CD4-positive, alpha-beta T cell (primary cell): ENCODE data around the gene ERGIC2. TPM values are rescaled to one million over a fixed set of nuclear protein-coding genes. Genes with fewer than 3 reads are reported as not detected.

Experiments used
- ATAC-seq: fragments of 200-7000 bp; cut with Tn5 transposase; one replicate; pipeline ENCODE4 v1.10.0; 2022; ENCODE audit warnings: mild to moderate bottlenecking; ENCODE audit not compliant: poor library complexity
- CTCF ChIA-PET: fragments of 350-600 bp; sonication (Branson Sonifier 250); formaldehyde crosslinking; loops from one replicate; lab custom pipeline; 2021; ENCODE audit warnings: antibody characterized with exemption, inconsistent platforms; lab: Charles Lee
- POLR2A ChIA-PET: fragments of 350-600 bp; sonication (Branson Sonifier 250); formaldehyde crosslinking; loops from one replicate; lab custom pipeline; 2021; ENCODE audit warnings: antibody characterized with exemption, inconsistent platforms; lab: Charles Lee
- DNase-seq, 14 experiments: peaks; one replicate each; pipeline ENCODE4 v3.0.0-alpha.2; 2013 to 2020; ENCODE audit warnings: mixed read lengths in 2 of 14
- H3K27ac ChIP-seq, 2 donors: one replicate each; pipeline versions ENCODE4 v1.5.1 to v1.7.0; 2013; ENCODE audit warnings: low read length in 2 of 2, low read depth in 1 of 2, mild to moderate bottlenecking in 1 of 2
- H3K27me3 ChIP-seq, 2 experiments: 1 replicate in 1 of 2; 2 replicates in 1 of 2; pipeline versions ENCODE4 v1.6.1 to v1.7.0; 2013; ENCODE audit warnings: low read length in 2 of 2, control low read depth in 1 of 2, mild to moderate bottlenecking in 1 of 2, moderate library complexity in 1 of 2; ENCODE audit not compliant: insufficient read depth in 2 of 2, control insufficient read depth in 1 of 2
- H3K36me3 ChIP-seq: one replicate; pipeline ENCODE4 v1.6.1; 2013; ENCODE audit warnings: low read length, control low read depth; ENCODE audit not compliant: insufficient read depth
- H3K4me1 ChIP-seq: one replicate; pipeline ENCODE4 v1.6.1; 2013; ENCODE audit warnings: low read length, control low read depth; ENCODE audit not compliant: insufficient read depth
- H3K4me3 ChIP-seq: one replicate; pipeline ENCODE4 v1.5.1; 2013; ENCODE audit warnings: mild to moderate bottlenecking, low read length, moderate library complexity
- H3K9me3 ChIP-seq, 2 experiments: 1 replicate in 1 of 2; 2 replicates in 1 of 2; pipeline versions ENCODE4 v1.6.1 to v1.7.0; 2013; ENCODE audit warnings: low read length in 2 of 2, mild to moderate bottlenecking in 2 of 2, control low read depth in 1 of 2, moderate library complexity in 1 of 2; ENCODE audit not compliant: control insufficient read depth in 1 of 2, insufficient read depth in 1 of 2
- H3K27ac Mint-ChIP-seq: one replicate; pipeline ENCODE4 v1.8.0; 2020; ENCODE audit warnings: mixed read lengths
- H3K27me3 Mint-ChIP-seq: one replicate; pipeline ENCODE4 v1.8.0; 2021; ENCODE audit warnings: mixed read lengths
- H3K36me3 Mint-ChIP-seq: one replicate; pipeline ENCODE4 v1.8.0; 2021; ENCODE audit warnings: low read depth, mixed read lengths
- H3K4me1 Mint-ChIP-seq: one replicate; pipeline ENCODE4 v1.8.0; 2021; ENCODE audit warnings: low read depth, mixed read lengths
- H3K4me3 Mint-ChIP-seq: one replicate; pipeline ENCODE4 v1.8.0; 2020; ENCODE audit warnings: mild to moderate bottlenecking, mixed read lengths
- H3K9me3 Mint-ChIP-seq: one replicate; pipeline ENCODE4 v1.8.0; 2020; ENCODE audit warnings: mixed read lengths
- CTCF ChIP-seq: fragments of 200-600 bp; IDR thresholded peaks from one replicate; pipeline ENCODE4 v1.8.0; 2022; ENCODE audit warnings: antibody characterized with exemption, mild to moderate bottlenecking
- intact Hi-C, 2 experiments: fragments of 100-400 bp; cut with DNase I in 1 of 2; cut with micrococcal nuclease in 1 of 2; formaldehyde crosslinking; loops; one replicate each; pipeline versions ENCODE4 v1.15.1 to v1.9.0; 2023 to 2025; cut with DNase I, micrococcal nuclease
- total RNA-seq, 174 experiments: library from RNA in 2 of 174; stranded (reverse) in 2 of 174; gene quantifications; one replicate each; pipeline ENCODE4 v1.2.3 and lab custom pipeline; 2021 to 2026

The ERGIC2 gene
- total RNA-seq, 2 experiments from 2014 or later, result 29.4 to 32.1 TPM

DNA sequence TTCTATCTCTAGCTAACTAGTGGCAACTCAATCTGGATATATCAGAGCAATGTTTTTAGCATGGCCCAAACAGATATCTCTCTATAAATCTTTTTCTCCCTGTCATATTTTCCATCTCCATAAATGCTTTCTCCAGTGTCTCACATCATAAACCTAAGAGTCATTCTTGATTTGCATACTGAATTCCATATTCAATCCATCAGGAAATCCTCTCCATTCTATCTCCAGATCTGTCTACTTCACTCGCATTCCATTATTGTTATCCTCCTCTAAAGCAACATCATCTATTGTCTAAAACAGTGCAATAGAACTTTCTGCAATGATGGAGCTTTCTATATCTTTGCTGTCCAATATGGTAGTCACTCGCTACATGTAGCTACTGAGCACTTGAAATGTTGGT, 45.5 kb upstream of the ERGIC2 start:
- Histone ChIP-seq H3K36me3 (no peaks in the 10 kb centered on the region), H3K27me3 (no peaks in the 10 kb centered on the region), H3K9me3 (no peaks in the 10 kb centered on the region), H3K4me3 (no peak overlapping the region), H3K27ac (no peak overlapping the region), H3K4me1 (no peaks in the 10 kb centered on the region)
- no peaks in the 10 kb centered on the region for H3K36me3 Mint-ChIP-seq
- H3K4me1 Mint-ChIP-seq, result no peaks in the 10 kb centered on the region
- no peak overlapping the region for H3K27ac Mint-ChIP-seq
- no peaks in the 10 kb centered on the region for H3K9me3 Mint-ChIP-seq
- H3K27me3 Mint-ChIP-seq, result peaks cover 25% of the 10 kb centered on the region
- ChIA-PET POLR2A (interaction anchor here (1.0 kb wide), 1 partner anchor 45 kb away, joined by 3 read pairs; the partner anchor contains the start of gene ERGIC2), CTCF (interaction anchor here (1.7 kb wide), 1 partner anchor 46 kb away, joined by 4 read pairs; the partner anchor contains the start of gene ERGIC2)
- ATAC-seq (no peak), DNase-seq (no peak)
- H3K4me3 Mint-ChIP-seq, result no peak overlapping the region
- intact Hi-C loops, result loop anchor here in 1 of 2 experiments (5.0 to 10.0 kb wide), 3 partner anchors 44 to 342 kb away; partner anchors contain the start of gene ERGIC2
- no peak for TF ChIP-seq CTCF

DNA sequence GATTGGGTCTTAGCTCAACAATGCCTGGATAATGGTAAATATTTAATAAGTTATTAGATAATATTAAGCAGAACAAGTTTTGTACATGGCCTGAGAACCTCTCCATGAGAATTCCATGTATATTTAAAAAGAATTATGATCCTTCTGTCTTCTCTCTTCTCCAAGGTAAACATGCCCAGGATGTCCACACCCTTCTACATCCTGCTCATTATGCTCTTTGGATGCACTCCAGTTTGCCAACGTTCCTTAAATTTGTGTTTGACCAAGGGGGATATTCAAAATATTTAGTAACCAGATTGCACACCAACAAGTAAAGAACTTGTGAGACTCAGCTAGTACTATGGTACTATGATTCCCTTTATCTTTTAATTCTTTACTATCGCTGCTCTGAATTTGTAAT, 44.8 kb upstream of the ERGIC2 start:
- ChIA-PET POLR2A (interaction anchor here (1.0 kb wide), 1 partner anchor 45 kb away, joined by 3 read pairs; the partner anchor contains the start of gene ERGIC2), CTCF (no interaction called here)
- no peaks in the 10 kb centered on the region for H3K9me3 Mint-ChIP-seq
- no peak overlapping the region for H3K27ac Mint-ChIP-seq
- H3K36me3 Mint-ChIP-seq, result no peaks in the 10 kb centered on the region
- no peak for DNase-seq
- no peak overlapping the region for H3K27ac ChIP-seq
- H3K4me3 ChIP-seq, result no peak overlapping the region
- H3K27me3 ChIP-seq, result no peaks in the 10 kb centered on the region
- no peak overlapping the region for H3K4me3 Mint-ChIP-seq
- no peak for ATAC-seq
- H3K4me1 Mint-ChIP-seq, result no peaks in the 10 kb centered on the region
- TF ChIP-seq CTCF, result no peak
- peaks cover 25% of the 10 kb centered on the region for H3K27me3 Mint-ChIP-seq
- no peaks in the 10 kb centered on the region for H3K9me3 ChIP-seq
- intact Hi-C loops, result loop anchor here in 1 of 2 experiments (5.0 to 10.0 kb wide), 3 partner anchors 43 to 341 kb away; partner anchors contain the start of gene ERGIC2
- H3K4me1 ChIP-seq, result no peaks in the 10 kb centered on the region
- no peaks in the 10 kb centered on the region for H3K36me3 ChIP-seq

DNA sequence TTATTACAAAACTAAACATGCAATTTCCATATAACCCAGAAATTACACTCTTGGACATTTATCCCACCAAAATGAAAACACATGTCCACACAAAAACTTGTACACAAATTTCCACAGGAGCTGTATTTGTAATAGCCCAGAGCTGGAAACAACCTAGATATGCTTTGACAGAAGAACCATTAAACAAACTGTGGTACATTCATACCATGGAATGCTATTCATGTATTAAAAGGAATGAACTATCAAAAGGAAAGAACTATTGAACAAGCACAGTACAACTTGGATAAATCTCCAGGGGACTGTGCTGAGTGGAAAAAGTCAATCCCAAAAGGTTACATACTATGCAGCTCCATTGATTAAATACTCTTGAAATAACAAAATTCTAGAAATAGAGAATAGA, 35.8 kb upstream of the ERGIC2 start:
- Mint-ChIP-seq H3K27ac (no peak overlapping the region), H3K36me3 (no peaks in the 10 kb centered on the region), H3K4me3 (no peak overlapping the region), H3K27me3 (peaks cover 53% of the 10 kb centered on the region), H3K9me3 (peaks cover 3% of the 10 kb centered on the region), H3K4me1 (no peaks in the 10 kb centered on the region)
- no peak for DNase-seq
- Histone ChIP-seq H3K4me1 (no peaks in the 10 kb centered on the region), H3K27me3 (peaks cover 0 to 14% of the 10 kb centered on the region in 2 experiments), H3K27ac (no peak overlapping the region), H3K9me3 (no peaks in the 10 kb centered on the region), H3K36me3 (no peaks in the 10 kb centered on the region), H3K4me3 (no peak overlapping the region)
- no peak for ATAC-seq
- intact Hi-C loops, result no loop called here
- POLR2A ChIA-PET, result no interaction called here
- no peak for TF ChIP-seq CTCF
- CTCF ChIA-PET, result interaction anchor here (0.7 kb wide), 1 partner anchor 12 kb away, joined by 3 read pairs; no protein-coding TSS in a partner anchor
